ENCODE data around the gene CA14. TPM values are rescaled to one million over a fixed set of nuclear protein-coding genes. Genes with fewer than 3 reads are reported as not detected.
A peak's percentile ranks its signal among the peaks of the same experiment; 100 is the strongest.
"Not testable (repeated sequence)": the region's sequence is repeated elsewhere in the genome, so short reads cannot be mapped to it uniquely, and the experiment has no call there.

CA14 gene
- total RNA-seq: not detected in 2 replicates

GRCh38 chr1:150257624-150258585 is at the start of gene CA14:
Gene CA14, plus strand, starts transcription at chr1:150257774. Its CDS starts 355 bp downstream, at chr1:150258129.
- H3K4me3 ChIP-seq (ENCODE audit: low read depth, low read length): no peak within 1 kb of the TSS
- no peak for TF ChIP-seq CTCF (IDR thresholded peaks at IDR 0.05; ENCODE audit: insufficient read depth, low read depth, low read length)
- DNase-seq (ENCODE audit: low read depth): peak; percentile 20

DNA sequence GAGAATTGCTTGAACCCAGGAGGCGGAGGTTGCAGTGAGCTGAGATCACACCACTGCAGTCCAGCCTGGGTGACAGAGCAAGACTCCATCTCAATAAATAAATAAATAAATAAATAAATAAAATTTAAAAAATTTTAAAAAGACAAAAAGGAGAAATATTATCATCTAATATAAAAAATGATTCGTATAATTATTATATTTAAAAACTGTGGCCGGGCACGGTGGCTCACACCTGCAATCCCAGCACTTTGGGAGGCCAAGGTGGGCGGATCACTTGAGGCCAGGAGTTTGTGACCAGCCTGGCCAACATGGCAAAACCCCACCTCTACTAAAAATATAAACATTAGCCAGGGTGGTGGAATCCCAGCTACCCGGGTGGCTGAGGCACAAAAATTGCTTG is 49.1 kb upstream of the CA14 start:
- H3K4me3 ChIP-seq (ENCODE audit: low read depth, low read length); DNase-seq (ENCODE audit: low read depth): not testable (repeated sequence)

- no peak overlapping the region for H3K4me3 ChIP-seq (ENCODE audit: low read depth, low read length)
- no peak for DNase-seq (ENCODE audit: low read depth)
- no peak for TF ChIP-seq CTCF (IDR thresholded peaks at IDR 0.05; ENCODE audit: insufficient read depth, low read depth, low read length)
Observed at GRCh38 chr1:150210091-150210490, 47.5 kb upstream of the CA14 start.

DNA sequence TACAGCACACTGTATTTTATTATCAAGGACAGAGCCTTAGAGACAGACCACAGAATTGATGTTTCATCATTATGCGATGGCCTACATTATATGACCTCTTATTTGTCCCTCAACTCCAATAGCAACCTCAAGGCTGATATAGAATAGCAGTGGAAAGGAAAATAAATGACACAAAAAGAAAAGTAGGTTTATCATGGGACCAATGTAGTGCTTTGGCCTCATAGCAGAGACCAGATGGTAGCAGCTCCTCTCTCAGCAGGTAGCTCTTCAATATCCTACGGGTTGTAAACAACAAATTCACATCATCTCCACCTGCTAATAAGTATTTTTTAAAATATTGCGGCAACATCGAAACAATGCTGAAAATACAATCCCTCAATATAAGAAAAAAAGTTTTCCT is 46.9 kb upstream of the CA14 start:
- no peak for DNase-seq (ENCODE audit: low read depth)
- no peak for TF ChIP-seq CTCF (IDR thresholded peaks at IDR 0.05; ENCODE audit: insufficient read depth, low read depth, low read length)
- H3K4me3 ChIP-seq (ENCODE audit: low read depth, low read length): no peak overlapping the region

DNA sequence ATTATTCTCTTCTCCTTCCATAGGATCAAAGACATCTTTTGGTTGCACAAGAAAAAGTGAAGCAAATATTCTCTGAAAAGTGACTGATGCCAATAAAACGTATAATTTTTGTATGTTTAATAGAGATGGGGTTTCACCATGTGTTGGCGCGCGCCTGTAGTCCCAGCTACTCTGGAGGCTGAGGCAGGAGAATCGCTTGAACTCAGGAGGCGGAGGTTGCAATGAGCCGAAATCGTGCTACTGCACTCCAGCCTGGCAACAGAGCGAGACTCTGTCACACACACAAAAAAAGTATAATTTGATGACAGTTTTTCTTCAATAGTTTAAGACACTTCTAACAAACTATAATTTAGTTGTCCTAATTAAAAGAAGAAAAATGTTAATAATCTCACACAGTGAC is 45.5 kb upstream of the CA14 start:
- H3K4me3 ChIP-seq (ENCODE audit: low read depth, low read length): no peak overlapping the region
- no peak for TF ChIP-seq CTCF (IDR thresholded peaks at IDR 0.05; ENCODE audit: insufficient read depth, low read depth, low read length)
- no peak for DNase-seq (ENCODE audit: low read depth)

GRCh38 chr1:150213170-150214098 is 44.1 kb upstream of the CA14 start:
- TF ChIP-seq CTCF (IDR thresholded peaks at IDR 0.05; ENCODE audit: insufficient read depth, low read depth, low read length): peak; percentile 42
- peak; percentile 92 for DNase-seq (ENCODE audit: low read depth)
- H3K4me3 ChIP-seq (ENCODE audit: low read depth, low read length): peak overlapping the region; percentile 71

- DNase-seq (ENCODE audit: low read depth): peak; percentile 4
- peak overlapping the region; percentile 71 for H3K4me3 ChIP-seq (ENCODE audit: low read depth, low read length)
Observed at GRCh38 chr1:150214099-150214756, 43.3 kb upstream of the CA14 start.

DNA sequence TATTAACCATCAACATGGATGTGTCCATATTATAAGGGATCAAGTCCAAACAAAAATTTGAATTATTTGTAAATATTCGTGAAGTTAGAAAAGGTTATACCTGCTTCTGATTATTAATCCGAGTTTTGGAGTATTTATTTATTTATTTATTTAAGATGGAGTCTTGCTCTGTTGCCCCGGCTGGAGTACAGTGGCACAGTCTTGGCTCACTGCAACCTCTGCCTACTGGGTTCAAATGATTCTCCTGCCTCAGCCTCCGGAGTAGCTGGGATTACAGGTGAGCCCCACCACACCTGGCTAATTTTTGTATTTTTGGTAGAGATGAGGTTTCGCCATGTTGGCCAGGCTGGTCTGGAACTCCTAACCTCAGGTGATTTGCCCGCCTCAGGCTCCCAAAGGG is 41.7 kb upstream of the CA14 start:
- H3K4me3 ChIP-seq (ENCODE audit: low read depth, low read length); DNase-seq (ENCODE audit: low read depth): not testable (repeated sequence)
